Loucy (cell line): Measurements from ENCODE around the gene SLCO2A1.

Experiments
- CTCF ChIP-seq: fragments of 200-600 bp; sonication (generic); conservative IDR thresholded peaks from 2 replicates; pipeline ENCODE4 v1.5.1; 2014; ENCODE audit warnings: mild to moderate bottlenecking, antibody characterized with exemption, low read length
- EZH2phosphoT487 ChIP-seq: fragments of 200-600 bp; IDR thresholded peaks from 2 replicates; pipeline ENCODE4 v1.6.1; 2018; ENCODE audit warnings: antibody characterized with exemption, mild to moderate bottlenecking, moderate library complexity, borderline replicate concordance

- no peak for TF ChIP-seq CTCF
- TF ChIP-seq EZH2phosphoT487 = no peak
Measured at GRCh38 chr3:134014270-134014669, 15.5 kb downstream of the SLCO2A1 start.
